GM12864 (cell line): ENCODE measurements around the gene LRP3.
"Not testable (repeated sequence)": the region's sequence is repeated elsewhere in the genome, so short reads cannot be mapped to it uniquely, and the experiment has no call there.

Experiments
- DNase-seq: peaks from one replicate; pipeline ENCODE4 v3.0.0-alpha.2; 2011; ENCODE audit warnings: low read depth
- H3K4me3 ChIP-seq: 2 replicates; pipeline ENCODE4 v1.5.1; 2011; ENCODE audit warnings: mild to moderate bottlenecking, low read depth, low read length, control low read depth
- CTCF ChIP-seq: IDR thresholded peaks from 2 replicates; pipeline ENCODE4 v1.5.1; 2011; ENCODE audit warnings: low read depth, mild to moderate bottlenecking, moderate library complexity, low read length, control low read depth, inconsistent platforms; ENCODE audit errors: missing control alignments

The LRP3 gene

GRCh38 chr19:33193865-33194362, at the start of gene LRP3:
Gene LRP3, plus strand, starts transcription at chr19:33194330. Its CDS starts 456 bp downstream, at chr19:33194786.
- H3K4me3 ChIP-seq, result no peak within 1 kb of the TSS; the same call in 1 of the 2 replicates
- no peak for DNase-seq
- no peak for TF ChIP-seq CTCF

GRCh38 chr19:33146209-33146608, 47.9 kb upstream of the LRP3 start:
- H3K4me3 ChIP-seq, result no peak overlapping the region
- TF ChIP-seq CTCF, result no peak
- DNase-seq, result no peak

- DNase-seq, result no peak
- no peak overlapping the region for H3K4me3 ChIP-seq
- TF ChIP-seq CTCF, result no peak
Measured at GRCh38 chr19:33147538-33147937, 46.6 kb upstream of the LRP3 start.

GRCh38 chr19:33150852-33151518, 43.1 kb upstream of the LRP3 start:
- no peak for TF ChIP-seq CTCF
- H3K4me3 ChIP-seq, result no peak overlapping the region
- no peak for DNase-seq

- no peak for TF ChIP-seq CTCF
- H3K4me3 ChIP-seq, result no peak overlapping the region
- no peak for DNase-seq
Measured at GRCh38 chr19:33152176-33152575, 42.0 kb upstream of the LRP3 start.

- not testable (repeated sequence) for H3K4me3 ChIP-seq, DNase-seq
Measured at GRCh38 chr19:33152625-33153024, 41.5 kb upstream of the LRP3 start.

GRCh38 chr19:33154313-33154712, 39.8 kb upstream of the LRP3 start:
- H3K4me3 ChIP-seq, result not testable (repeated sequence)

GRCh38 chr19:33156334-33156733, 37.8 kb upstream of the LRP3 start:
- no peak for DNase-seq
- TF ChIP-seq CTCF, result no peak
- H3K4me3 ChIP-seq, result no peak overlapping the region

More at GRCh38 chr19:33154313-33154712, 39.8 kb upstream of the LRP3 start:
- not testable (repeated sequence) for DNase-seq
